Peyer's patch (tissue), 4 donors: ENCODE measurements around the gene TARBP1.

Source experiments
- CTCF ChIP-seq, 6 experiments: fragments of 450-650 bp in 4 of 6; fragments of 200-600 bp in 2 of 6; sonication (generic) in 1 of 6; IDR thresholded peaks; one replicate each; pipeline ENCODE4 v1.5.1; 2017 to 2019; ENCODE audit warnings: antibody characterized with exemption in 6 of 6, mild to moderate bottlenecking in 3 of 6, moderate library complexity in 1 of 6
- POLR2A ChIP-seq, 2 donors: fragments of 450-650 bp; IDR thresholded peaks; one replicate each; pipeline ENCODE4 v1.5.1; 2017; ENCODE audit warnings: antibody characterized with exemption in 2 of 2, mild to moderate bottlenecking in 2 of 2, moderate library complexity in 2 of 2

- no peak for TF ChIP-seq POLR2A (IDR thresholded peaks at IDR 0.05)
- TF ChIP-seq CTCF (IDR thresholded peaks at IDR 0.05) = no peak
Observed at GRCh38 chr1:234408757-234409156, 70.2 kb downstream of the TARBP1 start.
